ENCODE results near the gene TP53.

GRCh38 chr17:7650509-7651096 lies 36.7 kb downstream of the TP53 start, which contains the start of gene ATP1B2:
- TF ChIP-seq CTCF (IDR thresholded peaks at IDR 0.05) = no peak
- no peak for TF ChIP-seq POLR2A (IDR thresholded peaks at IDR 0.05)

Data from thyroid gland (tissue), 4 donors.